HG03066 (cell line): ENCODE measurements around the gene GTF2I.
"Not testable (repeated sequence)": the region's sequence is repeated elsewhere in the genome, so short reads cannot be mapped to it uniquely, and the experiment has no call there.

Experiments
- ATAC-seq: cut with Tn5 transposase; IDR thresholded peaks from one replicate; pipeline ENCODE4 v1.9.1; 2021; ENCODE audit warnings: low read depth; ENCODE audit not compliant: unreplicated experiment

Gene GTF2I

GRCh38 chr7:74770062-74770461 is 112.5 kb downstream of the GTF2I start:
- ATAC-seq: not testable (repeated sequence)

GRCh38 chr7:74772093-74772492 is 114.6 kb downstream of the GTF2I start:
- ATAC-seq: not testable (repeated sequence)

GRCh38 chr7:74773760-74774750 is 116.5 kb downstream of the GTF2I start, which contains the start of gene NCF1:
Gene NCF1, plus strand, starts transcription at chr7:74774011. Its CDS starts 21 bp downstream, at chr7:74774032.
- peak; percentile 88 for ATAC-seq

GRCh38 chr7:74775111-74775510 is 117.6 kb downstream of the GTF2I start:
- ATAC-seq: not testable (repeated sequence)

- not testable (repeated sequence) for ATAC-seq
Measured at GRCh38 chr7:74779053-74779452, 121.5 kb downstream of the GTF2I start.

- not testable (repeated sequence) for ATAC-seq
Measured at GRCh38 chr7:74781746-74782145, 124.2 kb downstream of the GTF2I start.

- ATAC-seq: not testable (repeated sequence)
Measured at GRCh38 chr7:74783595-74783994, 126.1 kb downstream of the GTF2I start.

- ATAC-seq: peak; percentile 82
Measured at GRCh38 chr7:74788369-74789150, 131.0 kb downstream of the GTF2I start.

GRCh38 chr7:74789200-74789736 is 131.8 kb downstream of the GTF2I start:
- not testable (repeated sequence) for ATAC-seq

GRCh38 chr7:74797848-74798622 is 140.5 kb downstream of the GTF2I start:
- not testable (repeated sequence) for ATAC-seq

GRCh38 chr7:74798644-74799043 is 141.1 kb downstream of the GTF2I start:
- not testable (repeated sequence) for ATAC-seq
